ENCODE measurements around the gene VAMP2. TPM values are rescaled to one million over a fixed set of nuclear protein-coding genes. Genes with fewer than 3 reads are reported as not detected.

VAMP2 gene
- total RNA-seq, 1 donor from 2014 or later = 28.0 TPM

- peaks cover 11% of the 10 kb centered on the region for H3K36me3 ChIP-seq (ENCODE audit: insufficient read depth, low read length)
- no peak overlapping the region for H3K9ac ChIP-seq (ENCODE audit: low read length)
- no peak overlapping the region for H3K4me3 Mint-ChIP-seq (ENCODE audit: unreplicated experiment)
- H3K79me2 ChIP-seq (ENCODE audit: insufficient read depth, low read length) = peaks cover 34% of the 10 kb centered on the region
- no peak for FAIRE-seq
- H3K4me2 ChIP-seq (ENCODE audit: low read length) = no peak overlapping the region
- no peak overlapping the region for H3K4me3 ChIP-seq (ENCODE audit: insufficient read depth, low read depth, low read length)
- H4K20me1 ChIP-seq (ENCODE audit: insufficient read depth, low read length) = peaks cover 37% of the 10 kb centered on the region
- peaks cover 52% of the 10 kb centered on the region for H3K4me1 ChIP-seq (ENCODE audit: insufficient read depth, low read length)
- TF ChIP-seq EZH2 (IDR thresholded peaks at IDR 0.05; ENCODE audit: insufficient read depth, low read length) = no peak
- TF ChIP-seq, protein P1, sequence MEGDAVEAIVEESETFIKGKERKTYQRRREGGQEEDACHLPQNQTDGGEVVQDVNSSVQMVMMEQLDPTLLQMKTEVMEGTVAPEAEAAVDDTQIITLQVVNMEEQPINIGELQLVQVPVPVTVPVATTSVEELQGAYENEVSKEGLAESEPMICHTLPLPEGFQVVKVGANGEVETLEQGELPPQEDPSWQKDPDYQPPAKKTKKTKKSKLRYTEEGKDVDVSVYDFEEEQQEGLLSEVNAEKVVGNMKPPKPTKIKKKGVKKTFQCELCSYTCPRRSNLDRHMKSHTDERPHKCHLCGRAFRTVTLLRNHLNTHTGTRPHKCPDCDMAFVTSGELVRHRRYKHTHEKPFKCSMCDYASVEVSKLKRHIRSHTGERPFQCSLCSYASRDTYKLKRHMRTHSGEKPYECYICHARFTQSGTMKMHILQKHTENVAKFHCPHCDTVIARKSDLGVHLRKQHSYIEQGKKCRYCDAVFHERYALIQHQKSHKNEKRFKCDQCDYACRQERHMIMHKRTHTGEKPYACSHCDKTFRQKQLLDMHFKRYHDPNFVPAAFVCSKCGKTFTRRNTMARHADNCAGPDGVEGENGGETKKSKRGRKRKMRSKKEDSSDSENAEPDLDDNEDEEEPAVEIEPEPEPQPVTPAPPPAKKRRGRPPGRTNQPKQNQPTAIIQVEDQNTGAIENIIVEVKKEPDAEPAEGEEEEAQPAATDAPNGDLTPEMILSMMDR (IDR thresholded peaks at IDR 0.05; ENCODE audit: insufficient read depth, low read depth, low read length) = no peak
- no peaks in the 10 kb centered on the region for H3K27me3 ChIP-seq (ENCODE audit: insufficient read depth, low read length)
- H3K9me3 Mint-ChIP-seq (ENCODE audit: unreplicated experiment) = no peaks in the 10 kb centered on the region
- H3K27ac Mint-ChIP-seq (ENCODE audit: unreplicated experiment) = peak overlapping the region; percentile 36
- no peaks in the 10 kb centered on the region for H3K27me3 Mint-ChIP-seq (ENCODE audit: low read depth, unreplicated experiment)
- H3K36me3 Mint-ChIP-seq (ENCODE audit: low read depth, unreplicated experiment) = peaks cover 2% of the 10 kb centered on the region
- H3K4me1 Mint-ChIP-seq (ENCODE audit: low read depth, unreplicated experiment) = peaks cover 27% of the 10 kb centered on the region
- DNase-seq (ENCODE audit: low read depth) = no peak
- no peak overlapping the region for H2AFZ ChIP-seq (ENCODE audit: low read depth, low read length)
- no peak overlapping the region for H3K27ac ChIP-seq (ENCODE audit: low read depth, low read length)
- H3K9me3 ChIP-seq (ENCODE audit: insufficient read depth, low read depth, low read length) = no peaks in the 10 kb centered on the region
Measured at GRCh38 chr17:8159032-8159400, 3.7 kb downstream of the VAMP2 start.

DNA sequence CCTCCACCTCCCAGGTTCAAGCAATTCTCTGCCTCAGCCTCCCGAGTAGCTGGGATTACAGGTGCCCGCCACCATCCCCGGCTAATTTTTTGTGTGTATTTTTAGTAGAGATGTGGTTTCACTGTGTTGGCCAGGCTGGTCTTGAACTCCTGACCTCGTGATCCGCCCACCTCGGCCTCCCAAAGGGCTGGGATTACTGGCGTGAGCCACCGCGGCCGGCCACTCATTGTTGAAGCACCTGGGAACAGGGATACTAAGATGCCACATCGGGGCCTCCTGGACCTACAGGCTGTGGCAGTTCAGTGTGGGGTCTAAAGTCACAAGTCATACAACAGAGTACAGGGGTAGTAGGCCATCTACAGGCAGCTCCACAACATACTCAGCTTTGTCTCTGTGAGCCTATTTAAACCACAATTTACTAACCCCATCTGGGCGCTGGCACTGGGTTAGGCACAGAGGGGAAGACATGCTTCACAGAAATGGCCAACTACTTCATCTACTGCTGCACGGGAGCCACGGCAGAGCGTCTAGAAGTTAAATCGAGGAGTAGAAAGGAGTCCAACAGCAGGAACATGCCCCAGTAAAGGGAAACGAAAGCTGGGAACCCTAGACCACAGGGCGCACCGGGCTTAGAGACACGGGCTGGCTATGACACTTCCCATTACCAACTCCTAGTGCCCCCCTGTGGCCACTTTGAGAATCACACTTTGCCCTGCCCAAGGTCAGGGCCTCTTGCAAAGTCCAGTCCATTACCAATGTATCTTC is 4.3 kb downstream of the VAMP2 start:
- peaks cover 37% of the 10 kb centered on the region for H4K20me1 ChIP-seq (ENCODE audit: insufficient read depth, low read length)
- H3K36me3 ChIP-seq (ENCODE audit: insufficient read depth, low read length) = peaks cover 11% of the 10 kb centered on the region
- H3K4me1 Mint-ChIP-seq (ENCODE audit: low read depth, unreplicated experiment) = peaks cover 26% of the 10 kb centered on the region
- H3K4me3 Mint-ChIP-seq (ENCODE audit: unreplicated experiment) = peak overlapping the region; percentile 68
- no peak for TF ChIP-seq EZH2 (IDR thresholded peaks at IDR 0.05; ENCODE audit: insufficient read depth, low read length)
- TF ChIP-seq, protein P1 (IDR thresholded peaks at IDR 0.05; ENCODE audit: insufficient read depth, low read depth, low read length) = peak; percentile 86
- peak overlapping the region; percentile 52 for H3K27ac ChIP-seq (ENCODE audit: low read depth, low read length)
- peaks cover 2% of the 10 kb centered on the region for H3K36me3 Mint-ChIP-seq (ENCODE audit: low read depth, unreplicated experiment)
- DNase-seq (ENCODE audit: low read depth) = peak; percentile 48
- no peak overlapping the region for H2AFZ ChIP-seq (ENCODE audit: low read depth, low read length)
- H3K27ac Mint-ChIP-seq (ENCODE audit: unreplicated experiment) = peak overlapping the region; percentile 36
- H3K4me1 ChIP-seq (ENCODE audit: insufficient read depth, low read length) = peaks cover 52% of the 10 kb centered on the region
- no peaks in the 10 kb centered on the region for H3K9me3 Mint-ChIP-seq (ENCODE audit: unreplicated experiment)
- no peaks in the 10 kb centered on the region for H3K27me3 ChIP-seq (ENCODE audit: insufficient read depth, low read length)
- peaks cover 34% of the 10 kb centered on the region for H3K79me2 ChIP-seq (ENCODE audit: insufficient read depth, low read length)
- H3K4me3 ChIP-seq (ENCODE audit: insufficient read depth, low read depth, low read length) = no peak overlapping the region
- H3K9ac ChIP-seq (ENCODE audit: low read length) = peak overlapping the region; percentile 17
- H3K4me2 ChIP-seq (ENCODE audit: low read length) = peak overlapping the region; percentile 40
- FAIRE-seq = no peak
- no peaks in the 10 kb centered on the region for H3K27me3 Mint-ChIP-seq (ENCODE audit: low read depth, unreplicated experiment)
- no peaks in the 10 kb centered on the region for H3K9me3 ChIP-seq (ENCODE audit: insufficient read depth, low read depth, low read length)
